Measurements from ENCODE around the gene SHB.
A peak's percentile ranks its signal among the peaks of the same experiment; 100 is the strongest.

Gene SHB

DNA sequence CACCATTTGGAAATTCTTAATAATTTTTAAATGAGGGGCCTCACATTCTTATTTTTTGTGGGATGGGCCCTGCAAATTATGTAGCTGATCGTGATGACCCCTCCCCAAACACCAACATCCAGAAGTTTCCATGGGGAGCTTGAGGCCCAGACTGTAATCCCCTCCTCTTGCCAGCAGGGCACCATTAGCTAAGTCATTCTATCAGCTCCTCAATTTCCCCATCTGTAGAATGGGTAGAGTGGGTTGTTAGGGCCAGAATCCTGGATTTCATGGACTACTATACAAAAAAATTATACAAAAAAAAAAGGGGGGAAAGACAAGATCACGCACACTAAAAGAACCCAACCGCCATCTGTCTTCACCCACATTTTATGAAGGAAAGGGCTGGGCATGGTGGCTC lies 38.4 kb downstream of the SHB start:
- Histone ChIP-seq H3K14ac (ENCODE audit: low read length) (no peak overlapping the region), H3K27me3 (ENCODE audit: insufficient read depth, low read length) (no peaks in the 10 kb centered on the region), H2AK5ac (ENCODE audit: low read length) (no peak overlapping the region), H2BK120ac (ENCODE audit: insufficient read depth, low read length, poor library complexity) (no peak overlapping the region), H3K79me1 (ENCODE audit: low read length) (peaks cover 17% of the 10 kb centered on the region), H2AFZ (ENCODE audit: insufficient read depth, low read length, poor library complexity) (no peak overlapping the region), H3K79me2 (ENCODE audit: control insufficient read depth, insufficient read depth, low read length, poor library complexity) (peaks cover 29% of the 10 kb centered on the region), H3K36me3 (ENCODE audit: control insufficient read depth in 1 of 2, insufficient read depth in 2 of 2, low read length in 2 of 2) (no peaks in the 10 kb centered on the region), H4K8ac (ENCODE audit: low read depth, low read length) (no peak overlapping the region), H2BK12ac (ENCODE audit: low read length) (no peak overlapping the region), H3K9ac (ENCODE audit: low read length) (no peak overlapping the region), H3K4ac (ENCODE audit: low read depth, low read length) (no peak overlapping the region), H3K4me2 (ENCODE audit: low read length) (no peak overlapping the region), H3K9me3 (ENCODE audit: insufficient read depth, low read depth, low read length) (peaks cover 4% of the 10 kb centered on the region), H2BK5ac (ENCODE audit: low read depth, low read length, poor library complexity) (no peak overlapping the region), H3K27ac (ENCODE audit: low read depth, low read length) (no peak overlapping the region), H4K91ac (ENCODE audit: low read depth, low read length) (no peak overlapping the region), H3K4me1 (ENCODE audit: control insufficient read depth in 1 of 2, insufficient read depth in 2 of 2, low read length in 2 of 2) (peaks cover 33 to 34% of the 10 kb centered on the region in 2 experiments), H3K23ac (ENCODE audit: low read length) (no peak overlapping the region), H4K12ac (ENCODE audit: low read depth, low read length) (no peak overlapping the region), H3K18ac (ENCODE audit: low read length) (no peak overlapping the region), H3K4me3 (ENCODE audit: low read depth, low read length) (no peak overlapping the region)
- DNase-seq: no peak
- no CpG with 5 or more reads among the region's 3 CpGs for WGBS (ENCODE audit: extremely low coverage, insufficient coverage, insufficient read length)

GRCh38 chr9:38029915-38030638 lies 39.0 kb downstream of the SHB start:
- no peak overlapping the region for H3K23ac ChIP-seq (ENCODE audit: low read length)
- no peak overlapping the region for H3K4me2 ChIP-seq (ENCODE audit: low read length)
- H3K79me2 ChIP-seq (ENCODE audit: control insufficient read depth, insufficient read depth, low read length, poor library complexity): peaks cover 30% of the 10 kb centered on the region
- no peak overlapping the region for H2BK12ac ChIP-seq (ENCODE audit: low read length)
- H3K79me1 ChIP-seq (ENCODE audit: low read length): peaks cover 23% of the 10 kb centered on the region
- WGBS (ENCODE audit: extremely low coverage, insufficient coverage, insufficient read length): no CpG with 5 or more reads among the region's 9 CpGs
- no peak overlapping the region for H4K12ac ChIP-seq (ENCODE audit: low read depth, low read length)
- H3K36me3 ChIP-seq (ENCODE audit: control insufficient read depth in 1 of 2, insufficient read depth in 2 of 2, low read length in 2 of 2): no peaks in the 10 kb centered on the region
- H3K27me3 ChIP-seq (ENCODE audit: insufficient read depth, low read length): no peaks in the 10 kb centered on the region
- H4K91ac ChIP-seq (ENCODE audit: low read depth, low read length): no peak overlapping the region
- no peak overlapping the region for H3K14ac ChIP-seq (ENCODE audit: low read length)
- no peak overlapping the region for H3K4me3 ChIP-seq (ENCODE audit: low read depth, low read length)
- H2AK5ac ChIP-seq (ENCODE audit: low read length): peak overlapping the region; percentile 20
- H3K9me3 ChIP-seq (ENCODE audit: insufficient read depth, low read depth, low read length): peaks cover 4% of the 10 kb centered on the region
- no peak overlapping the region for H3K18ac ChIP-seq (ENCODE audit: low read length)
- peaks cover 39 to 40% of the 10 kb centered on the region in 2 experiments for H3K4me1 ChIP-seq (ENCODE audit: control insufficient read depth in 1 of 2, insufficient read depth in 2 of 2, low read length in 2 of 2)
- no peak overlapping the region for H4K8ac ChIP-seq (ENCODE audit: low read depth, low read length)
- DNase-seq: no peak
- peak overlapping the region; percentile 35 for H3K4ac ChIP-seq (ENCODE audit: low read depth, low read length)
- no peak overlapping the region for H2BK5ac ChIP-seq (ENCODE audit: low read depth, low read length, poor library complexity)
- no peak overlapping the region for H3K27ac ChIP-seq (ENCODE audit: low read depth, low read length)
- no peak overlapping the region for H2BK120ac ChIP-seq (ENCODE audit: insufficient read depth, low read length, poor library complexity)
- no peak overlapping the region for H3K9ac ChIP-seq (ENCODE audit: low read length)
- no peak overlapping the region for H2AFZ ChIP-seq (ENCODE audit: insufficient read depth, low read length, poor library complexity)

- Histone ChIP-seq H3K14ac (ENCODE audit: low read length) (peak overlapping the region; percentile 6), H2AFZ (ENCODE audit: insufficient read depth, low read length, poor library complexity) (no peak overlapping the region), H2BK12ac (ENCODE audit: low read length) (peak overlapping the region; percentile 0), H3K79me2 (ENCODE audit: control insufficient read depth, insufficient read depth, low read length, poor library complexity) (peaks cover 29% of the 10 kb centered on the region), H3K36me3 (ENCODE audit: control insufficient read depth in 1 of 2, insufficient read depth in 2 of 2, low read length in 2 of 2) (no peaks in the 10 kb centered on the region), H3K9ac (ENCODE audit: low read length) (no peak overlapping the region), H2BK120ac (ENCODE audit: insufficient read depth, low read length, poor library complexity) (no peak overlapping the region), H3K4me2 (ENCODE audit: low read length) (no peak overlapping the region), H3K9me3 (ENCODE audit: insufficient read depth, low read depth, low read length) (peaks cover 4% of the 10 kb centered on the region), H4K12ac (ENCODE audit: low read depth, low read length) (no peak overlapping the region), H3K4ac (ENCODE audit: low read depth, low read length) (peak overlapping the region; percentile 22), H3K4me3 (ENCODE audit: low read depth, low read length) (no peak overlapping the region), H3K4me1 (ENCODE audit: control insufficient read depth in 1 of 2, insufficient read depth in 2 of 2, low read length in 2 of 2) (peaks cover 61 to 63% of the 10 kb centered on the region in 2 experiments), H2BK5ac (ENCODE audit: low read depth, low read length, poor library complexity) (no peak overlapping the region), H3K18ac (ENCODE audit: low read length) (peak overlapping the region; percentile 79), H2AK5ac (ENCODE audit: low read length) (peak overlapping the region; percentile 16), H3K27me3 (ENCODE audit: insufficient read depth, low read length) (no peaks in the 10 kb centered on the region), H3K79me1 (ENCODE audit: low read length) (peaks cover 36% of the 10 kb centered on the region), H3K23ac (ENCODE audit: low read length) (no peak overlapping the region), H3K27ac (ENCODE audit: low read depth, low read length) (peak overlapping the region; percentile 79), H4K91ac (ENCODE audit: low read depth, low read length) (no peak overlapping the region), H4K8ac (ENCODE audit: low read depth, low read length) (no peak overlapping the region)
- no CpG with 5 or more reads among the region's 6 CpGs for WGBS (ENCODE audit: extremely low coverage, insufficient coverage, insufficient read length)
- DNase-seq: peak in 1 of 2 donors; percentile 33
These were observed 41.3 kb downstream of the SHB start for GRCh38 chr9:38027714-38028113.

DNA sequence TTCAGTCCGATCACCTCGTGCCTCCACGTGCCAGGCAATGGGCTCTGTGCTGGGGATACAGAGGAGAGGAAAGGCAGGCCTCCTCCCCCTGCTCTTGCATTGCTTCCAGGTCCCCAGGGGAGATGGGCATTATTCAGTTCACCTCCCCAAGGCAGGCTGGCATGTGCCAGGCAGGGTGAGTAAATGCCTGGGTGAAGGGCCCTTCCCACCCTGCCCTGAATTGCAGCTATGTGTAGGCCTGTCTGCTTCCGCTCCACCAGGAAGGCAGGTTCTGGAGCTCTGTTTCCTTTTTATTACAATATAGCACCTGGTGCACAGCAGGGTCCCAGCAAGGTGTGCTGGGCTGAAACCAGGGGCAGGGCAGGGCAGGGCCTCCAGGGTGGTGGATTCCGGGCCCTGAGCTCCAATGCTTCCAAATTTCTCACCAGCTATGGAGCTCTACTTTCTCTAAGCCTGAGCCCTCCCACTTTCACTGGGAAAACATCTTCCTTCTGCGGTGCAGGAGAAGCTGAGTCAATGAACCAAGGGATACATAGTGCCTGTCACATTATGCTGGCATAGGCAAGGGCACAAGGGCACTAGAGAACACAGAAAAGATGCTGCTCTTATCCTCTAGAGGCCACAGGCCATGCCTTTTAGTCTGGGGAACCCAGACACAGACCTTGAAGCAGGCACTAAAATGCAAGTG lies 42.0 kb downstream of the SHB start:
- Histone ChIP-seq H2AFZ (ENCODE audit: insufficient read depth, low read length, poor library complexity) (peak overlapping the region; percentile 68), H3K14ac (ENCODE audit: low read length) (peak overlapping the region; percentile 68), H3K4me1 (ENCODE audit: control insufficient read depth in 1 of 2, insufficient read depth in 2 of 2, low read length in 2 of 2) (peaks cover 64 to 67% of the 10 kb centered on the region in 2 experiments), H2BK120ac (ENCODE audit: insufficient read depth, low read length, poor library complexity) (peak overlapping the region; percentile 50), H3K23ac (ENCODE audit: low read length) (no peak overlapping the region), H3K4me3 (ENCODE audit: low read depth, low read length) (no peak overlapping the region), H3K4me2 (ENCODE audit: low read length) (peak overlapping the region; percentile 43), H2BK12ac (ENCODE audit: low read length) (peak overlapping the region; percentile 32), H3K18ac (ENCODE audit: low read length) (peak overlapping the region; percentile 79), H3K4ac (ENCODE audit: low read depth, low read length) (peak overlapping the region; percentile 14), H3K36me3 (ENCODE audit: control insufficient read depth in 1 of 2, insufficient read depth in 2 of 2, low read length in 2 of 2) (peaks cover 0 to 4% of the 10 kb centered on the region in 2 experiments), H4K91ac (ENCODE audit: low read depth, low read length) (peak overlapping the region; percentile 59), H3K9me3 (ENCODE audit: insufficient read depth, low read depth, low read length) (peaks cover 4% of the 10 kb centered on the region), H3K79me1 (ENCODE audit: low read length) (peaks cover 36% of the 10 kb centered on the region), H3K27ac (ENCODE audit: low read depth, low read length) (peak overlapping the region; percentile 79), H2BK5ac (ENCODE audit: low read depth, low read length, poor library complexity) (peak overlapping the region; percentile 75), H3K9ac (ENCODE audit: low read length) (no peak overlapping the region), H3K79me2 (ENCODE audit: control insufficient read depth, insufficient read depth, low read length, poor library complexity) (peaks cover 27% of the 10 kb centered on the region), H4K8ac (ENCODE audit: low read depth, low read length) (peak overlapping the region; percentile 8), H3K27me3 (ENCODE audit: insufficient read depth, low read length) (no peaks in the 10 kb centered on the region), H4K12ac (ENCODE audit: low read depth, low read length) (no peak overlapping the region), H2AK5ac (ENCODE audit: low read length) (peak overlapping the region; percentile 54)
- WGBS (ENCODE audit: extremely low coverage, insufficient coverage, insufficient read length): no CpG with 5 or more reads among the region's 6 CpGs
- DNase-seq: no peak
